Thoracic aorta (tissue), 2 donors: ENCODE results near the gene MTMR3. TPM values are rescaled to one million over a fixed set of nuclear protein-coding genes. Genes with fewer than 3 reads are reported as not detected.
A peak's percentile ranks its signal among the peaks of the same experiment; 100 is the strongest.
"Not testable (repeated sequence)": the region's sequence is repeated elsewhere in the genome, so short reads cannot be mapped to it uniquely, and the experiment has no call there.

Experiments
- ATAC-seq: fragments of 150-250 bp; one replicate; pipeline ENCODE4 v1.8.0; 2017; ENCODE audit warnings: low read depth; ENCODE audit not compliant: insufficient number of reproducible peaks, low FRiP score
- DNase-seq: peaks from one replicate; pipeline ENCODE4 v3.0.0-alpha.2; 2020; ENCODE audit warnings: low spot score
- H3K27ac ChIP-seq, 2 donors: fragments of 200-600 bp; sonication (generic); 1 replicate in 1 of 2; 2 replicates in 1 of 2; pipeline ENCODE4 v1.5.1; 2016; ENCODE audit warnings: mild to moderate bottlenecking in 2 of 2, moderate library complexity in 2 of 2
- H3K27me3 ChIP-seq: fragments of 200-600 bp; sonication (generic); replicated peaks from 2 replicates; pipeline ENCODE4 v1.6.0; 2016; ENCODE audit warnings: mild to moderate bottlenecking; ENCODE audit not compliant: insufficient read depth
- H3K36me3 ChIP-seq: fragments of 200-600 bp; sonication (generic); one replicate; pipeline ENCODE4 v1.5.1; 2016
- H3K4me1 ChIP-seq, 2 donors: fragments of 200-600 bp; sonication (generic); 1 replicate in 1 of 2; 2 replicates in 1 of 2; pipeline versions ENCODE4 v1.5.1 to v1.6.0; 2016; ENCODE audit warnings: low read depth in 2 of 2, mild to moderate bottlenecking in 1 of 2; ENCODE audit not compliant: control insufficient read depth in 1 of 2
- H3K4me3 ChIP-seq: fragments of 200-600 bp; sonication (generic); 2 replicates; pipeline ENCODE4 v1.5.1; 2016; ENCODE audit warnings: mild to moderate bottlenecking
- H3K9me3 ChIP-seq: fragments of 200-600 bp; sonication (generic); 2 replicates; pipeline ENCODE4 v1.5.1; 2016
- total RNA-seq, 2 donors: library from RNA; depleted of rRNA; stranded (reverse); fragments of >200 nt; gene quantifications; one replicate each; pipeline versions ENCODE4 v1.1.0 to v1.2.3, GENCODE V29; 2016
- TF ChIP-seq, protein P1 (sequence below): fragments of 200-600 bp; sonication (generic); IDR thresholded peaks from one replicate; pipeline ENCODE4 v1.5.1; 2019; ENCODE audit warnings: antibody characterized with exemption

Gene MTMR3
- total RNA-seq, result 10 to 100 TPM; 33.3 to 61.9 TPM

DNA sequence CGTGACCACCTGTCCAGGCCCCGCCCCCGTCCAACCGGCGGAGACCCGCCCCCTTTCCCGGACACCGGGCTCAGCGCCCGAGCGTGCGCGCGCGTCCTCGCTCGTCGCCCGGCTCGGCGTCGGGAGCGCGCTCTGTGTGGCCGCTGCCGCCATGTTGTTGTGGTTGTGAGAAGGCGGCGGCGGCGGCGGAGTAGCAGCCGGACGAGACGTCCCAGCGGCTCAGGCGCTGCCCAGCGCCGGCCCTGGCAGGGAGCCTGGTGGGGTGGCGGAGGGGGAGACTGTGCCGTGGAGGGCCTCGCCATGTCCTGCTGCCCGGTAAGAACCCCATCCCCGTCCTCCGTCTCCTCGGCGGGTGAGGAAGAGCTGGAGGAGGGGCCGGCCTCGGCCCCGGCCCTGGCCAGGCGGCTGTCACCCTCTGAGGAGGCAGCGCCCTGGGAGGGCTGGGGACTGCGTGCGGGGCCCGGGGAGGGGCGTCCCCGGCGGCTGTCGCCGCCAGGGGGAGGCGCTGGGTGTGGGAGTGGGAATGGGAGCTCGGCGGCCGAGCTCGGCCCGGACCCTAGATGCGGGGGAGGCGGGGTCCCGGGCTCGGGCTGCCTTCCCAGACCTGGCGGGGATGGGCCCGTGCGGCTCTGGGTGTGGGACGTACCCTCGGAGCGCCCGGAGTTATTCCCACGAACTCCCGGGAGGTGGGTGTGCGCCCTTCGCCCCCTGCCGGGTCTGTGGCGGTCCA is at the start of gene MTMR3:
Gene MTMR3 (plus strand): TSS at position 130 of the 730 bp plus-strand sequence. CDS start 87,886 bp downstream, outside the sequence.
- TF ChIP-seq, protein P1, sequence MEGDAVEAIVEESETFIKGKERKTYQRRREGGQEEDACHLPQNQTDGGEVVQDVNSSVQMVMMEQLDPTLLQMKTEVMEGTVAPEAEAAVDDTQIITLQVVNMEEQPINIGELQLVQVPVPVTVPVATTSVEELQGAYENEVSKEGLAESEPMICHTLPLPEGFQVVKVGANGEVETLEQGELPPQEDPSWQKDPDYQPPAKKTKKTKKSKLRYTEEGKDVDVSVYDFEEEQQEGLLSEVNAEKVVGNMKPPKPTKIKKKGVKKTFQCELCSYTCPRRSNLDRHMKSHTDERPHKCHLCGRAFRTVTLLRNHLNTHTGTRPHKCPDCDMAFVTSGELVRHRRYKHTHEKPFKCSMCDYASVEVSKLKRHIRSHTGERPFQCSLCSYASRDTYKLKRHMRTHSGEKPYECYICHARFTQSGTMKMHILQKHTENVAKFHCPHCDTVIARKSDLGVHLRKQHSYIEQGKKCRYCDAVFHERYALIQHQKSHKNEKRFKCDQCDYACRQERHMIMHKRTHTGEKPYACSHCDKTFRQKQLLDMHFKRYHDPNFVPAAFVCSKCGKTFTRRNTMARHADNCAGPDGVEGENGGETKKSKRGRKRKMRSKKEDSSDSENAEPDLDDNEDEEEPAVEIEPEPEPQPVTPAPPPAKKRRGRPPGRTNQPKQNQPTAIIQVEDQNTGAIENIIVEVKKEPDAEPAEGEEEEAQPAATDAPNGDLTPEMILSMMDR, result peak; percentile 28
- Histone ChIP-seq H3K36me3 (no peaks in the 10 kb centered on the region), H3K4me1 (peaks cover 16 to 39% of the 10 kb centered on the region in 2 donors), H3K4me3 (peak within 1 kb of the TSS; percentile 89), H3K27ac (peak within 1 kb of the TSS; percentile 81 to 86), H3K9me3 (no peaks in the 10 kb centered on the region), H3K27me3 (no peaks in the 10 kb centered on the region)
- ATAC-seq (peak; percentile 75), DNase-seq (peak; percentile 71)

DNA sequence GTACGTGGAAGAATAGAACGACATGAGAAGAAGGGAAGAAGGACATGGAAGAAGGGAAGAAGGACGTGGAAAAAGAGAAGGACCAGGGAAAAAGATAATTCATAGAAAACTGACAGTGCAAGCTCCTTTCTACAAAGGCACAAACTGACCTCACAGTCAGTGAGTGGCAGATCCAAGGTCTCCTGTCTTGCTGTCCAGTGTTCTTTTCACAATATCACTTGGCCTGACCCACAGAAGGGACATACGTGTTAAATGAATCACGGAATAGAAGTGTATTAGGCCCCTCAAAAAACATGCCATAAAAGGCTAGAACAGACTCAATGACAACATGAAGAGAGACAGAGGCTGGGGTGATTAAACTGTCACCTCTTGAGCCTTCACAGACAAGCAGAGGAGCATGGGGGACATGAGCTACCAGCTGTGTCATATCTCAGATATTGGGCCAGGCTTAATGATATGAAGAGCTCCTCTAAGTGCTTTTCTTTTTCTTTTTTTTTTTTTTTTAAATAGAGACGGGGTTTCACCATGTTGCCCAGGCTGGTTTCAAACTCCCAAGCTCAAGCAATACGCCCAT is 49.5 kb upstream of the MTMR3 start:
- Histone ChIP-seq H3K27me3 (no peaks in the 10 kb centered on the region), H3K4me3 (no peak overlapping the region), H3K9me3 (no peaks in the 10 kb centered on the region), H3K36me3 (peaks cover 18% of the 10 kb centered on the region), H3K27ac (no peak overlapping the region), H3K4me1 (peaks cover 8 to 14% of the 10 kb centered on the region in 2 donors)
- DNase-seq (no peak), ATAC-seq (no peak)
- TF ChIP-seq, protein P1, result no peak

DNA sequence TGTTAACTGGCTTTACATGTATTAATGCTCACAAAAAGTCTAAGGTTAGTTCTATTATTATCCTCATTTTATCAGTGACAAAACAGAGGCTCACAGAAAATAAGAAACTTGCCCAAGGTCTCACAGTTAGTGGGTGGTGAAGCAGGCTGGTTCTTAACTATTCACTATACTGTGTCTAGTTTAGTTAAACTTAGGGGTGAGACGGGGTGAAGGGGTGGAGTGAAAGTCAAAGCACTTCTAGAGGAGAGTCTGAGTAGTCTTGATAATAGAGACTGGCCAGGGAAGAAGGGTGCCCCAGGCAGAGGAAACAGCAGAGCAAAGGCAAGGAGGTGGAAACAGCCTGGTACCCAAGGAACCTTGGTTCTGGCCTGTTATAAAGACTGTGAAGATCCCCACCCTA is 48.9 kb upstream of the MTMR3 start:
- TF ChIP-seq, protein P1, result no peak
- H3K4me3 ChIP-seq, result no peak overlapping the region
- H3K4me1 ChIP-seq, result peaks cover 8 to 17% of the 10 kb centered on the region in 2 donors
- no peaks in the 10 kb centered on the region for H3K27me3 ChIP-seq
- ATAC-seq (no peak), DNase-seq (no peak)
- H3K9me3 ChIP-seq, result no peaks in the 10 kb centered on the region
- H3K36me3 ChIP-seq, result peaks cover 17% of the 10 kb centered on the region
- no peak overlapping the region for H3K27ac ChIP-seq

DNA sequence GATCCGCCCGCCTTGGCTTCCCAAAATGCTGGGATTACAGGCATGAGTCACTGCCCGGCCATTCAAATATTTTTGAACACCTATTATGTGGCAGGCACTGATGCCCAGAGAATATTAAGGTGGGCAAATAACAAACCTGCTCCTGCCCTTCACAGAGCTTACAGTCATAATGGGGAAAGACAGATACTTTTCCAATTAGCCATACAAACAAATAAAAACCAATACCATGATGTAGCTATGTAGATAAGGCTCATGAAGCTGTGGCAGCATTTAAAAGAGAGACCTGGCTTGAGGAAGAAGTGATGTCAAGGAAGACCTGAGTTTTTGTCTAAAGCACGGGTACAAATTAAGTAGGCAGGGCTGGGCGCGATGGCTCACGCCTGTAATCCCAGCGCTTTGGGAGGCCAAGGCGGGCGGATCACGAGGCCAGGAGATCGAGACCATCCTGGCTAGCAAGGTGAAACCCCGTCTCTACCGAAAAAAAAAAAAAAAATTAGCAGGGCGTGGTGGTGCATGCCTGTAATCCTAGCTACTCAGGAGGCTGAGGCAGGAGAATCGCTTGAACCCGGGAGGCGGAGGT is 46.1 kb upstream of the MTMR3 start:
- H3K27me3 ChIP-seq, ATAC-seq, DNase-seq, H3K27ac ChIP-seq, H3K36me3 ChIP-seq, H3K9me3 ChIP-seq: not testable (repeated sequence)
- Histone ChIP-seq H3K4me1 (peaks cover 8 to 17% of the 10 kb centered on the region in 2 donors), H3K4me3 (peak overlapping the region; percentile 87)

DNA sequence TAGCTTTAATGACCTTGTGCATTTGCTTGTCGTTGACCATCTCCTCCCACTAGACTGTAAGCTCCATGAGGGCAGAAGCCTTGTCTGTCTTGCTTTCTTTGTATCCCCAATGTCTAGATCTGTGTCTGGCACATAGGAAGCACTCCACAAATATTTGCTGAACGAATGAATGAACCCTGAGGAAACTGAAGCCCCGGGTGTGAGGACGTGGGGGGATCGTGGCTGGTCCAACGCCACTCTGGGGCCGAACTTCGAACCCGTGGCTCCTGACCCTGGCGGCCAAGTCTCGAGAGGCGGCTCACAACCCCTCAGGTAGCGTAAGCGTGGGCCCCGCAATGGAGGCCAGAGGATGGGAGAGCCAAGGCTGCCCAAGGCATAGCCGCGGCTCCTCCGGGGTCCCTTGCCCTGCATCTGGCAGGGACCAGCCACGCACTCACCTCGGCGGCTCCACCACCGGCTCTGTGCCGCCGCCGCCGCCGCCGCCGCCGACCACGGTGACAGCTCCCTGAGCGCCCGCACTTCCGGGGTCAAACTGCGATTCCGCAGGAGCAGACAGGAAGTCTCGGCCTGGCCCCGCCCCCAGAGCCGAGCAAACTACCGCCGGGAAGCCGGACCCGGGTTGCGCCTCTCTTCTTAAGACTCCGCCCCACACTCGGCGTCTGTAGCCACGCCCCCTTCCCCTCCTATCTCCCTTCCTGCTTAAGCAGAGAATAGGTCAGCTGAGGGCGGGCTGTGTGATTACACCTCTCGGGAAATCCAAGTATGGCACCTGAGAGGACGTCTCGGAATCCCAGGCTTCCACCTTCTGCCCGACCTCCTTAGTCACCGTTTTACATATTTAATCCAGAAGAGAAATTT is 45.0 kb upstream of the MTMR3 start, which contains the start of gene ASCC2:
Gene ASCC2 (minus strand): TSS at position 534 of the 858 bp plus-strand sequence. CDS start 5,949 bp downstream, outside the sequence.
- TF ChIP-seq, protein P1, result no peak
- Histone ChIP-seq H3K4me1 (peaks cover 8 to 17% of the 10 kb centered on the region in 2 donors), H3K9me3 (no peaks in the 10 kb centered on the region), H3K27me3 (no peaks in the 10 kb centered on the region), H3K36me3 (peaks cover 3% of the 10 kb centered on the region), H3K4me3 (peak within 1 kb of the TSS; percentile 87), H3K27ac (peak within 1 kb of the TSS; percentile 62 to 64)
- DNase-seq (peak; percentile 98), ATAC-seq (peak; percentile 89)
